ENCODE data around the gene ACTN4. TPM values are rescaled to one million over a fixed set of nuclear protein-coding genes. Genes with fewer than 3 reads are reported as not detected.

The ACTN4 gene
- total RNA-seq, 2 experiments from 2014 or later = 267 to 270 TPM

Other genes starting within 250 kb of the ACTN4 start
- gene FAM98C, start 244.6 kb upstream of the ACTN4 start, total RNA-seq = 10 to 100 TPM; 29.8 to 31.9 TPM
- gene RASGRP4, start 221.4 kb upstream of the ACTN4 start, total RNA-seq = 1 to 10 TPM; 7.4 to 8.3 TPM
- 1 to 10 TPM; 2.4 to 2.5 TPM for gene RYR1, start 214.0 kb upstream of the ACTN4 start, total RNA-seq
- 100 to 1,000 TPM; 205 TPM for gene MAP4K1, start 29.7 kb upstream of the ACTN4 start, total RNA-seq
- gene EIF3K, start 28.5 kb upstream of the ACTN4 start, total RNA-seq = 100 to 1,000 TPM; 273 to 287 TPM
- gene CAPN12, start 96.8 kb downstream of the ACTN4 start, total RNA-seq = 1 to 10 TPM; 7.1 to 9.0 TPM
- not detected for gene LGALS7, start 125.9 kb downstream of the ACTN4 start, total RNA-seq
- gene LGALS7B, start 141.6 kb downstream of the ACTN4 start, total RNA-seq = not detected
- gene LGALS4, start 165.3 kb downstream of the ACTN4 start, total RNA-seq = under 1 TPM; 0.33 to 0.70 TPM
- 100 to 1,000 TPM; 152 to 155 TPM for gene ECH1, start 184.1 kb downstream of the ACTN4 start, total RNA-seq
- gene HNRNPL, start 202.3 kb downstream of the ACTN4 start, total RNA-seq = 100 to 1,000 TPM; 646 to 671 TPM
- gene RINL, start 230.6 kb downstream of the ACTN4 start, total RNA-seq = 10 to 100 TPM; 92.6 to 100.0 TPM

All from activated CD4-positive, alpha-beta memory T cell treated with anti-CD3 and anti-CD28 coated beads for 36 hours (primary cell).